ENCODE data around the gene MCM3AP.
"Not testable (repeated sequence)": the region's sequence is repeated elsewhere in the genome, so short reads cannot be mapped to it uniquely, and the experiment has no call there.

MCM3AP gene

GRCh38 chr21:46207920-46208591 is 77.4 kb downstream of the MCM3AP start:
- no peaks in the 10 kb centered on the region for H3K27me3 Mint-ChIP-seq
- H3K27ac Mint-ChIP-seq, result no peak overlapping the region
- H3K9me3 Mint-ChIP-seq, result no peaks in the 10 kb centered on the region

GRCh38 chr21:46207006-46207919 is 78.1 kb downstream of the MCM3AP start:
- Mint-ChIP-seq H3K4me1 (no peaks in the 10 kb centered on the region), H3K27ac (no peak overlapping the region), H3K27me3 (no peaks in the 10 kb centered on the region), H3K9me3 (no peaks in the 10 kb centered on the region), H3K36me3 (peaks cover 21% of the 10 kb centered on the region), H3K4me3 (no peak overlapping the region)
- no peak for DNase-seq
- CTCF ChIA-PET, result no interaction called here

More at GRCh38 chr21:46207920-46208591, 77.4 kb downstream of the MCM3AP start:
- Mint-ChIP-seq H3K36me3 (peaks cover 21% of the 10 kb centered on the region), H3K4me3 (no peak overlapping the region), H3K4me1 (no peaks in the 10 kb centered on the region)
- no peak for DNase-seq
- CTCF ChIA-PET, result no interaction called here

DNA sequence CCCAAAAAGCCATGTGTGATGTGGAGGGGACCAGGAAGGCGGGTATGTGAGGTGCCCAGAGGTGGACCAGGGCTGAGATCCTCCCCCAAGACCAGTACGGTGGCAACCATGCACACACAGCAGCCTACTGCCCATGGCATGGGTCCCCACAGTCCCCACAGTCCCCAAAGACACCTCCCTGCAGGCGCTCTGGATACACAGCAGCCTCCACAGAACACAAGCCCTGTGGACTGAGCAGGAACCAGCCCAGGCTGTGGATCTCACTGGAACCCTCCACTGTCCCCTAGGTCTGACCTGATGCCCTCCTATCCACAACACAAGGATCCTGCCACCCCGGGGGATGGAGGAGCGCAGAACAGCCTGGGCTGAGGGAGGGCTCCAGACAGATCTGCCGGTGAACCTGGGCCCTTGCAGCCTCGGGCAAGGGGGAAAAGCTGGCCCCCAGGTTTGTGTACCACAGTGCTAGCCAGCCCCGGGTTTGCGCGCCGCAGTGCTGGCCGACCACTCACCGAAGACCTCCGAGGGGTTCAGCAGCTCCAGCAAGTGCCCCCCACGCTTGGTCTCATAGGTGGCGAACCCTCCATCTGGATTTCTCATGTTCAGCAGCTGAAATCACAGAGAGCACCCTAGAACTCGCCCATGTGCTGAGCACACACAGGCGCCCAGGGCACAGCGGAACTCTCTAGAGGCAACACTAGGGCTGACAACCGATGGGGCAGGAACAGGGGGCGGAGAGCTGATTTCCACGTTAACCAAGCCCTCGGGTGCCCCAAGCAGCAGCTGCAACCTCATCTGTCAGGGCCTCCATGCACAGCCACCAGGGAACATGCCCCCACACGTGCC is 79.0 kb downstream of the MCM3AP start:
- DNase-seq, result no peak
- Mint-ChIP-seq H3K4me3 (no peak overlapping the region), H3K27me3 (no peaks in the 10 kb centered on the region), H3K9me3 (no peaks in the 10 kb centered on the region), H3K4me1 (no peaks in the 10 kb centered on the region), H3K27ac (no peak overlapping the region), H3K36me3 (peaks cover 21% of the 10 kb centered on the region)
- CTCF ChIA-PET, result no interaction called here

GRCh38 chr21:46205766-46206162 is 79.6 kb downstream of the MCM3AP start:
- H3K9me3 Mint-ChIP-seq, result no peaks in the 10 kb centered on the region
- CTCF ChIA-PET, result no interaction called here
- H3K36me3 Mint-ChIP-seq, result peaks cover 21% of the 10 kb centered on the region
- H3K4me1 Mint-ChIP-seq, result no peaks in the 10 kb centered on the region
- DNase-seq, result no peak
- H3K27ac Mint-ChIP-seq, result no peak overlapping the region
- no peaks in the 10 kb centered on the region for H3K27me3 Mint-ChIP-seq
- H3K4me3 Mint-ChIP-seq, result no peak overlapping the region

- H3K4me3 Mint-ChIP-seq, result no peak overlapping the region
- CTCF ChIA-PET, result no interaction called here
- H3K27me3 Mint-ChIP-seq, result no peaks in the 10 kb centered on the region
- H3K36me3 Mint-ChIP-seq, result peaks cover 21% of the 10 kb centered on the region
- H3K27ac Mint-ChIP-seq, result no peak overlapping the region
- no peak for DNase-seq
- H3K9me3 Mint-ChIP-seq, result no peaks in the 10 kb centered on the region
- H3K4me1 Mint-ChIP-seq, result no peaks in the 10 kb centered on the region
Observed at GRCh38 chr21:46205166-46205565, 80.2 kb downstream of the MCM3AP start.

DNA sequence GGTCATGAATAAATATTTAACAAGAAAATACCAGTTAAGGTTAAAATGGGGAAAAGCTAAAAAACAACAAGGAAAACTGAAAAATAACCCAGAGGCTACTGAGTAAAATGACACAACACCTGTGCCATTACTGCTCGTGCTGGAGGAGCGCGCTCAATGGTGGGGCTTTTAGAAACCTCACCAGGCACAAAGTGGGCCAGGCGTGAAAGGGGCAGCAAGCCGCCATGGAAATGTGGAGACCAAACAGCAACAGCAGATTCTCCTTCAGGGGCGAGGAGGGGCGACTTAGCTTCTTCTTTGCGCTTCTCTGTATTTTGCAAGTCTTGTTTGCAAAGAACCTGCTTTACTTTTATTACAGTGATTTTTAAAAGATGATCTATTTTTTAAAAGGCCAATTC is 82.2 kb downstream of the MCM3AP start:
- Mint-ChIP-seq H3K4me1 (no peaks in the 10 kb centered on the region), H3K9me3 (no peaks in the 10 kb centered on the region), H3K27ac (no peak overlapping the region), H3K27me3 (no peaks in the 10 kb centered on the region), H3K36me3 (peaks cover 34% of the 10 kb centered on the region), H3K4me3 (no peak overlapping the region)
- DNase-seq, result no peak
- CTCF ChIA-PET, result no interaction called here

DNA sequence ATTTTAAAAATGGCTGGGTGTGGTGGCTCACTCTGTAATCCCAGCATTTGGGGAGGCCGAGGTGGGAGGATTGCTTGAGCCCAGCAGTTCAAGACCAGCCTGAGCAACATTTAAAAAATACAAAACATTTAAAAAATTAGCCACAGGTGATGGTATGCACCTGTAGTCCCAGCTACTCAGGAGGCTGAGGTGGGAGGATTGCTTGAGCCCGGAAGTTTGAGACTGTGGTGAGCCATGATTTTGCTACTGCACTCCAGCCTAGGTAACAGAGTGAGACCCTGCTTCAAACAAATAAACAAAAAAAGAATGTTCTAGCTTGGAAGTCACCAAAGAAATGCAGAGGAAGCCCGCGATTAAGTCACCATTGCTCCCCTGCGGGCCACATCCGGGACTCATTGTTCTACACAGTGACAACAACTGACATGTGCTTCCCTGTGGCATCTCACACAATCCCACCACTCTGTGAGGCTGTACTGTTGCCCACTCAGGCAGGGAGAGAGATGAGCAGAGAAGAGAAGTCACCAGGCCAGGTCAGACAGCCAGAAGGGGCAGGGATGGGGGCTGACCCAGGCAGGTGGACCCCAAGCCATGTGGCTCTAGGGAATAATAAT is 82.7 kb downstream of the MCM3AP start:
- H3K36me3 Mint-ChIP-seq, result peaks cover 34% of the 10 kb centered on the region
- no peaks in the 10 kb centered on the region for H3K4me1 Mint-ChIP-seq

DNA sequence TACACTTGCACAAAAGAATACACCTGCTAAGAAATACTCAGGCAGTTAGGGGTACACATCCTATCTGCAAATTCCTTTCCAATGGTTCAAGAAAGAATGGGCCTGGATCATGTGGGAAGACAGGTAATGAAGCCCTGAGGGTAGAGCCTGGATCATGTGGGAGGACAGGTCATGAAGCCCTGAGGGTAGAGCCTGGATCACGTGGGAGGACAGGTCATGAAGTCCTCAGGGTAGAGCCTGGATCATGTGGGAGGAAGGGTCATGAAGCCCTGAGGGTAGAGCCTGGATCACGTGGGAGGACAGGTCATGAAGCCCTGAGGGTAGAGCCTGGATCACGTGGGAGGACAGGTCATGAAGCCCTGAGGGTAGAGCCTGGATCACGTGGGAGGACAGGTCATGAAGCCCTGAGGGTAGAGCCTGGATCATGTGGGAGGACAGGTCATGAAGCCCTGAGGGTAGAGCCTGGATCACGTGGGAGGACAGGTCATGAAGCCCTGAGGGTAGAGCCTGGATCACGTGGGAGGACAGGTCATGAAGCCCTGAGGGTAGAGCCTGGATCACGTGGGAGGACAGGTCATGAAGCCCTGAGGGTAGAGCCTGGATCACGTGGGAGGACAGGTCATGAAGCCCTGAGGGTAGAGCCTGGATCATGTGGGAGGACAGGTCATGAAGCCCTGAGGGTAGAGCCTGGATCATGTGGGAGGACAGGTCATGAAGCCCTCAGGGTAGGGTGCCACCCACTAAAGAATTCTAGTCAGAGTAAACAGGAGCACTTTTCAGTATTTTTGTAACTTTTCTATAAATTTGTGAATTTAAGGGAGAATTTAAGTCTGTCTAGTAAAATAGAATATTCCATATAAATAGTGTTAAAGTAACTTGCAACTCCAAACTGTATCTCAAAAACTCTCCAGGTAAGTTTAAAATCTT is 84.3 kb downstream of the MCM3AP start:
- H3K9me3 Mint-ChIP-seq, H3K27ac Mint-ChIP-seq, H3K27me3 Mint-ChIP-seq, H3K4me3 Mint-ChIP-seq, DNase-seq, H3K4me1 Mint-ChIP-seq, CTCF ChIA-PET: not testable (repeated sequence)
- H3K36me3 Mint-ChIP-seq, result peaks cover 39% of the 10 kb centered on the region

More for the DNA sequence above, 82.7 kb downstream of the MCM3AP start:
- Mint-ChIP-seq H3K27me3 (no peaks in the 10 kb centered on the region), H3K27ac (no peak overlapping the region), H3K4me3 (no peak overlapping the region), H3K9me3 (no peaks in the 10 kb centered on the region)
- CTCF ChIA-PET, result interaction anchor here (0.6 kb wide), 1 partner anchor 55 kb away, joined by 3 read pairs; no protein-coding TSS in a partner anchor
- no peak for DNase-seq

GRCh38 chr21:46199436-46200373 is 85.7 kb downstream of the MCM3AP start:
- Mint-ChIP-seq H3K4me3 (no peak overlapping the region), H3K9me3 (no peaks in the 10 kb centered on the region), H3K27me3 (no peaks in the 10 kb centered on the region), H3K36me3 (peaks cover 28% of the 10 kb centered on the region), H3K27ac (no peak overlapping the region), H3K4me1 (no peaks in the 10 kb centered on the region)
- DNase-seq, result no peak
- CTCF ChIA-PET, result interaction anchor here (0.6 to 0.7 kb wide), 2 partner anchors 27 to 86 kb away, joined by 3 read pairs; no protein-coding TSS in a partner anchor

DNA sequence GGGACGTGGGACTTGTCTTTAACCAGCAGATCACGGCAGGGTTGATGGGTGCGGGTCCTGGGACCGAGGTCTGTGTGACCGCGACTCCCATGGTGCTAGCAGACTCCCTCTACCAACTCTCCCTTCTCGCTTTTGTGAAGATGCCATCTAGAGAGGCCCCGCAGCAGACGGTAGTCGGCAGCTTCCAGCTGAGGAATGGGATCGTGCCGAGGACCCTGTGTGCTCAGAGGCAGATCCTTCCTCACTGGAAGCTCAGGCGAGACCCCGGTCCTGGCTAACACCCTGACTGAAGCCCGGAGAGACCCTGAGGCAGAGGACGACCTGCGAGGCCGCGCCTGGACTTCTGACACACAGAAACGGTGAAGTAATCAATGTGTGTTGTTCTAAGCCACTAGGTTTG is 88.7 kb downstream of the MCM3AP start:
- no peak overlapping the region for H3K4me3 Mint-ChIP-seq
- no peak for DNase-seq
- no peaks in the 10 kb centered on the region for H3K27me3 Mint-ChIP-seq
- CTCF ChIA-PET, result no interaction called here
- peaks cover 7% of the 10 kb centered on the region for H3K9me3 Mint-ChIP-seq
- H3K27ac Mint-ChIP-seq, result no peak overlapping the region
- H3K4me1 Mint-ChIP-seq, result no peaks in the 10 kb centered on the region
- peaks cover 46% of the 10 kb centered on the region for H3K36me3 Mint-ChIP-seq

DNA sequence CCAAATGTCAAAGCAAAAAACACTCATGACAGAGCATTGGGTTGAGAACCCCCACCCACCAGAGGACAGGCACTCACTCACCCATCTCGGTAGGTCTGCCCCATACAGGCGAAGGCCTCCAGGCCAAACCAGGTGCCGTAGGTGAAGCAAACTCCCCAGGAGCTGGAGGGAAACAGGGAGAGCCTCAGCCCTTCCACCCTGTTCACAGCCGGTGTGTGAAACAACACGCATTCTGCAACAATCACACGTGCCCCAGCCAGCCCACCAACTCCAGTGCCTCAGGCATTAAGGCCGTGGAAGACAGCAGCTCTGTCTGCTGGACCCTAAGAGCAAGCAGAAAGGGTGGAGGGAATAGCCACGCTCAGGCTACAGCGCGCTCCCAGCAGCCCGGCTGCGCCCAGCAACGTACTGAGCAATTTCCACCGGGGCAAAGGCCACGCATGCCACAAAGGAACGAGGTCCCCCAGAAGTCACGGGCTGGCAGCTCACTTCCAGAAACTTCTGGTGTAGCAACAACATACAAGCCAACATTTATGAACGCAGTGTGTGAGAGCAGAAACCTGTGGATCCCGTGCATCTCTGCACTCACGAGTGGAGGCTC is 89.7 kb downstream of the MCM3AP start:
- H3K36me3 Mint-ChIP-seq, result peaks cover 51% of the 10 kb centered on the region
- peaks cover 7% of the 10 kb centered on the region for H3K9me3 Mint-ChIP-seq
- no peak overlapping the region for H3K27ac Mint-ChIP-seq
- H3K4me3 Mint-ChIP-seq, result no peak overlapping the region
- no peak for DNase-seq
- no peaks in the 10 kb centered on the region for H3K4me1 Mint-ChIP-seq
- CTCF ChIA-PET, result no interaction called here
- no peaks in the 10 kb centered on the region for H3K27me3 Mint-ChIP-seq
